Prostate gland (tissue), 2 donors: ENCODE data around the gene ERVFRD-1. TPM values are rescaled to one million over a fixed set of nuclear protein-coding genes. Genes with fewer than 3 reads are reported as not detected.

Source experiments
- DNase-seq: peaks from one replicate; pipeline ENCODE4 v3.0.0-alpha.2; 2019; ENCODE audit warnings: low spot score
- H3K27ac ChIP-seq, 2 donors: fragments of 200-600 bp; sonication (generic); 2 replicates each; pipeline ENCODE4 v1.5.1; 2017 to 2019
- H3K27me3 ChIP-seq: fragments of 200-600 bp; sonication (generic); replicated peaks from 2 replicates; pipeline ENCODE4 v1.5.1; 2019; ENCODE audit not compliant: insufficient read depth
- H3K36me3 ChIP-seq, 2 donors: fragments of 200-600 bp; sonication (generic); 1 replicate in 1 of 2; 2 replicates in 1 of 2; pipeline versions ENCODE4 v1.5.1 to v1.8.1; 2017 to 2019
- H3K4me1 ChIP-seq: fragments of 200-600 bp; sonication (generic); replicated peaks from 2 replicates; pipeline ENCODE4 v1.5.1; 2019
- H3K4me3 ChIP-seq, 2 donors: fragments of 200-600 bp; sonication (generic); 2 replicates each; pipeline ENCODE4 v1.5.1; 2017 to 2019
- H3K9me3 ChIP-seq: fragments of 200-600 bp; sonication (generic); 2 replicates; pipeline ENCODE4 v1.5.1; 2017
- CTCF ChIP-seq, 4 experiments: fragments of 200-600 bp in 2 of 4; fragments of 450-650 bp in 2 of 4; sonication (generic) in 2 of 4; IDR thresholded peaks; 1 replicate in 3 of 4; 2 replicates in 1 of 4; pipeline ENCODE4 v1.5.1; 2016 to 2019; ENCODE audit warnings: antibody characterized with exemption in 4 of 4, mild to moderate bottlenecking in 2 of 4, moderate library complexity in 2 of 4
- POLR2A ChIP-seq: fragments of 450-650 bp; IDR thresholded peaks from one replicate; pipeline ENCODE4 v1.6.1; 2016; ENCODE audit warnings: antibody characterized with exemption, mild to moderate bottlenecking
- POLR2AphosphoS5 ChIP-seq: sonication (generic); formaldehyde crosslinking; IDR thresholded peaks from one replicate; pipeline ENCODE4 v1.6.1; 2017; ENCODE audit warnings: antibody characterized with exemption
- WGBS: methylation state at CpG from one replicate; pipeline ENCODE4 v1.1.5; 2018; 5-methylcytosine and 5-hydroxymethylcytosine counted together
- intact Hi-C: fragments of 100-400 bp; cut with DNase I; formaldehyde crosslinking; loops from one replicate; pipeline ENCODE4 v1.14.2; 2022
- total RNA-seq, 2 donors: library from RNA; depleted of rRNA; stranded (reverse); fragments of >200 nt; gene quantifications; one replicate each; pipeline ENCODE4 v1.1.0, GENCODE V29; 2016

Gene ERVFRD-1
- total RNA-seq, 2 donors from 2014 or later: not detected

- 75% methylated on average over 3 of the region's 3 CpGs for WGBS
- Histone ChIP-seq H3K4me3 (no peak overlapping the region), H3K27ac (no peak overlapping the region), H3K9me3 (no peaks in the 10 kb centered on the region), H3K27me3 (no peaks in the 10 kb centered on the region), H3K4me1 (no peaks in the 10 kb centered on the region), H3K36me3 (no peaks in the 10 kb centered on the region)
- intact Hi-C loops: no loop called here
- no peak for DNase-seq
- TF ChIP-seq CTCF (IDR thresholded peaks at IDR 0.05): no peak
- no peak for TF ChIP-seq POLR2AphosphoS5
- no peak for TF ChIP-seq POLR2A
Observed at GRCh38 chr6:11139051-11139960, 27.8 kb upstream of the ERVFRD-1 start.

- no peak for DNase-seq
- Histone ChIP-seq H3K4me1 (no peaks in the 10 kb centered on the region), H3K36me3 (no peaks in the 10 kb centered on the region), H3K27ac (no peak overlapping the region), H3K27me3 (no peaks in the 10 kb centered on the region), H3K9me3 (no peaks in the 10 kb centered on the region), H3K4me3 (no peak overlapping the region)
- TF ChIP-seq POLR2A (no peak), POLR2AphosphoS5 (no peak), CTCF (IDR thresholded peaks at IDR 0.05) (no peak)
- intact Hi-C loops: no loop called here
Observed at GRCh38 chr6:11136809-11137208, 25.3 kb upstream of the ERVFRD-1 start.

GRCh38 chr6:11133281-11133680, 21.8 kb upstream of the ERVFRD-1 start:
- no peak overlapping the region for H3K27ac ChIP-seq
- intact Hi-C loops: no loop called here
- no peaks in the 10 kb centered on the region for H3K9me3 ChIP-seq
- no peak for DNase-seq
- no peaks in the 10 kb centered on the region for H3K27me3 ChIP-seq
- no peaks in the 10 kb centered on the region for H3K4me1 ChIP-seq
- WGBS: 80% methylated on average over 5 of the region's 5 CpGs
- TF ChIP-seq CTCF (IDR thresholded peaks at IDR 0.05) (no peak), POLR2A (no peak), POLR2AphosphoS5 (no peak)
- no peaks in the 10 kb centered on the region for H3K36me3 ChIP-seq
- no peak overlapping the region for H3K4me3 ChIP-seq

GRCh38 chr6:11132194-11132888, 20.8 kb upstream of the ERVFRD-1 start:
- no peaks in the 10 kb centered on the region for H3K4me1 ChIP-seq
- no peaks in the 10 kb centered on the region for H3K27me3 ChIP-seq
- H3K27ac ChIP-seq: no peak overlapping the region
- no peak overlapping the region for H3K4me3 ChIP-seq
- no peaks in the 10 kb centered on the region for H3K9me3 ChIP-seq
- no peak for TF ChIP-seq CTCF (IDR thresholded peaks at IDR 0.05)
- TF ChIP-seq POLR2AphosphoS5: no peak
- no peak for TF ChIP-seq POLR2A
- no peaks in the 10 kb centered on the region for H3K36me3 ChIP-seq
- intact Hi-C loops: no loop called here
- 93% methylated on average over 6 of the region's 6 CpGs for WGBS
- no peak for DNase-seq
